K562 (cell line): Measurements from ENCODE around the gene ZNF180. TPM values are rescaled to one million over a fixed set of nuclear protein-coding genes. Genes with fewer than 3 reads are reported as not detected.
A peak's percentile ranks its signal among the peaks of the same experiment; 100 is the strongest.

Experiments used
- ARID3A ChIP-seq: IDR thresholded peaks from 2 replicates; pipeline ENCODE4 v1.6.1; 2012; ENCODE audit warnings: low read depth, low read length, improper control_type of control experiment, borderline replicate concordance
- BMI1 ChIP-seq: fragments of 150-350 bp; IDR thresholded peaks from 2 replicates; pipeline ENCODE4 v1.6.1; 2014; ENCODE audit warnings: low read length
- ELK3 ChIP-seq: fragments of 450-650 bp; formaldehyde crosslinking; IDR thresholded peaks from 2 replicates; pipeline ENCODE4 v1.4.0; 2020; ENCODE audit warnings: mild to moderate bottlenecking
- FOXK2 ChIP-seq, 2 experiments: fragments of 450-650 bp; IDR thresholded peaks in 1 of 2; conservative IDR thresholded peaks in 1 of 2; 2 replicates each; pipeline ENCODE4 v1.6.1; 2016; ENCODE audit warnings: low read depth in 2 of 2, mild to moderate bottlenecking in 1 of 2
- GTF2E2 ChIP-seq: fragments of 200-800 bp; sonication (Bioruptor generic); IDR thresholded peaks from 2 replicates; pipeline ENCODE4 v1.6.1; 2016; ENCODE audit warnings: missing genetic modification characterization, missing compliant biosample characterization
- IRF1 ChIP-seq: sonication (generic); formaldehyde crosslinking; IDR thresholded peaks from 2 replicates; pipeline ENCODE4 v1.8.0; 2022; ENCODE audit warnings: missing genetic modification reagents, mild to moderate bottlenecking, borderline replicate concordance
- KDM1A ChIP-seq, 2 experiments: fragments of 450-650 bp; IDR thresholded peaks; 2 replicates each; pipeline ENCODE4 v1.6.1; 2016; ENCODE audit warnings: mild to moderate bottlenecking in 2 of 2
- MCM3 ChIP-seq: fragments of 450-650 bp; IDR thresholded peaks from 2 replicates; pipeline ENCODE4 v1.6.1; 2016
- MITF ChIP-seq: IDR thresholded peaks from 2 replicates; pipeline ENCODE4 v1.6.1; 2014; ENCODE audit warnings: antibody characterized with exemption
- NCOA2 ChIP-seq, 2 experiments: fragments of 450-650 bp; IDR thresholded peaks; 2 replicates each; pipeline ENCODE4 v1.6.1; 2018; ENCODE audit warnings: mild to moderate bottlenecking in 2 of 2, moderate library complexity in 1 of 2; ENCODE audit not compliant: partially characterized antibody in 2 of 2
- PCBP1 ChIP-seq: fragments of 200-400 bp; formaldehyde crosslinking; IDR thresholded peaks from 2 replicates; pipeline ENCODE4 v1.6.1; 2018; ENCODE audit warnings: mild to moderate bottlenecking, low read depth, low read length; ENCODE audit not compliant: poor library complexity, severe bottlenecking
- POLR2AphosphoS2 ChIP-seq: IDR thresholded peaks from 2 replicates; pipeline ENCODE4 v1.6.1; 2012; ENCODE audit warnings: low read length, improper control_type of control experiment
- PRPF4 ChIP-seq: fragments of 200-400 bp; formaldehyde crosslinking; IDR thresholded peaks from one replicate; pipeline ENCODE4 v1.6.1; 2017; ENCODE audit warnings: low read length, low read depth, mild to moderate bottlenecking; ENCODE audit not compliant: insufficient read depth, poor library complexity, severe bottlenecking
- SAFB2 ChIP-seq: fragments of 200-400 bp; formaldehyde crosslinking; IDR thresholded peaks from 2 replicates; pipeline ENCODE4 v1.6.1; 2018; ENCODE audit warnings: borderline replicate concordance, low read length, low read depth, moderate library complexity; ENCODE audit not compliant: severe bottlenecking
- SMAD4 ChIP-seq: fragments of 250-450 bp; sonication (Bioruptor Pico); conservative IDR thresholded peaks from 2 replicates; pipeline ENCODE4 v1.8.0; 2021; ENCODE audit warnings: inconsistent platforms, mild to moderate bottlenecking, moderate library complexity
- SRSF9 ChIP-seq: fragments of 200-400 bp; formaldehyde crosslinking; IDR thresholded peaks from 2 replicates; pipeline ENCODE4 v1.6.1; 2017; ENCODE audit warnings: low read depth, low read length, borderline replicate concordance
- TCF15 ChIP-seq: fragments of 250-450 bp; sonication (Bioruptor Pico); IDR thresholded peaks from 2 replicates; pipeline ENCODE4 v1.8.0; 2022; ENCODE audit warnings: moderate library complexity, mild to moderate bottlenecking, inconsistent platforms
- TEAD2 ChIP-seq: fragments of 450-650 bp; IDR thresholded peaks from 2 replicates; pipeline ENCODE4 v1.6.1; 2016; ENCODE audit warnings: missing genetic modification characterization, control low read depth, missing compliant biosample characterization
- ZFP1 ChIP-seq: fragments of 450-650 bp; formaldehyde crosslinking; IDR thresholded peaks from 2 replicates; pipeline ENCODE4 v1.4.0; 2020; ENCODE audit warnings: mild to moderate bottlenecking, mixed read lengths
- ZNF584 ChIP-seq: fragments of 200-800 bp; sonication (Bioruptor generic); IDR thresholded peaks from 2 replicates; pipeline ENCODE4 v1.6.1; 2016; ENCODE audit warnings: low read depth, mild to moderate bottlenecking, missing genetic modification characterization, missing compliant biosample characterization
- polyA plus RNA-seq, 8 experiments: library from polyadenylated mRNA; depleted of rRNA in 4 of 8; stranded (reverse) in 5 of 8; unstranded in 3 of 8; fragments of >200 nt; fragmentation: Nextera tagmentation in 2 of 8; fragmentation: Illumina TruSeq in 1 of 8; extraction: Ambion mirVana in 2 of 8; extraction: Trizol in 1 of 8; gene quantifications; 2 replicates each; pipeline versions ENCODE4 v1.2.1 to v1.2.3, GENCODE V29; 2011 to 2014; ENCODE audit warnings: inconsistent platforms in 1 of 8, missing spikeins in 1 of 8
- total RNA-seq, 7 experiments: library from RNA; depleted of rRNA in 6 of 7; stranded (reverse); fragments of >200 nt in 6 of 7; fragmentation: Illumina TruSeq in 2 of 7; extraction: Trizol in 2 of 7; gene quantifications; 2 replicates each; pipeline versions ENCODE4 v1.2.1 to v1.2.3, GENCODE V29; 2011 to 2021; ENCODE audit warnings: low replicate concordance in 1 of 7

ZNF180 gene
- total and polyA plus RNA-seq, 9 of the 15 experiments (the other 6 are each of a cell fraction or from before 2014, with no cell fraction given), result 1.8 to 8.7 (median 5.9) TPM

- peak; percentile 92 for TF ChIP-seq SMAD4 (CRISPR knock-in tag)
- no peak for TF ChIP-seq TCF15 (CRISPR knock-in tag)
- no peak for TF ChIP-seq ZNF584 (CRISPR knock-in tag)
- TF ChIP-seq MCM3, result no peak
- peak; percentile 86 for TF ChIP-seq PCBP1
- TF ChIP-seq SAFB2, result no peak
- no peak for TF ChIP-seq ARID3A
- no peak for TF ChIP-seq KDM1A (IDR thresholded peaks at IDR 0.05)
- TF ChIP-seq ZFP1 (CRISPR knock-in tag), result no peak
- TF ChIP-seq TEAD2 (tag), result no peak
- TF ChIP-seq MITF, result no peak
- TF ChIP-seq FOXK2 (conservative IDR thresholded peaks at IDR 0.05 in 1 of 2, IDR thresholded peaks at IDR 0.05 in 1 of 2; ENCODE audit: low read depth in 2 of 2), result no peak; a peak in 2 of 4 replicates
- no peak for TF ChIP-seq POLR2AphosphoS2
- TF ChIP-seq BMI1, result no peak
- TF ChIP-seq NCOA2 (IDR thresholded peaks at IDR 0.05; ENCODE audit: partially characterized antibody in 2 of 2), result no peak
- no peak for TF ChIP-seq PRPF4
- TF ChIP-seq ELK3 (CRISPR knock-in tag), result no peak
- TF ChIP-seq GTF2E2 (tag), result no peak; the same call in 1 of the 2 replicates
- no peak for TF ChIP-seq IRF1
- TF ChIP-seq SRSF9, result no peak
Observed at GRCh38 chr19:44499962-44500949, at the start of gene ZNF180 (continued).
